Peyer's patch (tissue), 4 donors: ENCODE results near the gene SPDYE2.
"Not testable (repeated sequence)": the region's sequence is repeated elsewhere in the genome, so short reads cannot be mapped to it uniquely, and the experiment has no call there.

Experiments used
- CTCF ChIP-seq, 6 experiments: fragments of 450-650 bp in 4 of 6; fragments of 200-600 bp in 2 of 6; sonication (generic) in 1 of 6; IDR thresholded peaks; one replicate each; pipeline ENCODE4 v1.5.1; 2017 to 2019; ENCODE audit warnings: antibody characterized with exemption in 6 of 6, mild to moderate bottlenecking in 3 of 6, moderate library complexity in 1 of 6
- POLR2A ChIP-seq, 2 donors: fragments of 450-650 bp; IDR thresholded peaks; one replicate each; pipeline ENCODE4 v1.5.1; 2017; ENCODE audit warnings: antibody characterized with exemption in 2 of 2, mild to moderate bottlenecking in 2 of 2, moderate library complexity in 2 of 2

- TF ChIP-seq POLR2A, CTCF (IDR thresholded peaks at IDR 0.05): not testable (repeated sequence)
Observed at GRCh38 chr7:102545288-102545687, 5.7 kb upstream of the SPDYE2 start.
